HG03045 (cell line): ENCODE data around the gene DNMBP.
"Not testable (repeated sequence)": the region's sequence is repeated elsewhere in the genome, so short reads cannot be mapped to it uniquely, and the experiment has no call there.

ENCODE experiments used
- ATAC-seq: cut with Tn5 transposase; IDR thresholded peaks from one replicate; pipeline ENCODE4 v1.9.1; 2021; ENCODE audit warnings: mild to moderate bottlenecking, moderate library complexity; ENCODE audit not compliant: unreplicated experiment

DNMBP gene

GRCh38 chr10:99916776-99917175, 93.0 kb downstream of the DNMBP start:
- no peak for ATAC-seq

GRCh38 chr10:99915414-99915813, 94.3 kb downstream of the DNMBP start:
- no peak for ATAC-seq

- no peak for ATAC-seq
Observed at GRCh38 chr10:99914236-99914635, 95.5 kb downstream of the DNMBP start.

- no peak for ATAC-seq
Observed at GRCh38 chr10:99913831-99914235, 95.9 kb downstream of the DNMBP start.

- ATAC-seq, result no peak
Observed at GRCh38 chr10:99912041-99912440, 97.7 kb downstream of the DNMBP start.

- no peak for ATAC-seq
Observed at GRCh38 chr10:99908512-99908911, 101.2 kb downstream of the DNMBP start.

- ATAC-seq, result no peak
Observed at GRCh38 chr10:99906470-99906869, 103.3 kb downstream of the DNMBP start.

GRCh38 chr10:99905971-99906370, 103.8 kb downstream of the DNMBP start:
- no peak for ATAC-seq

GRCh38 chr10:99895867-99896266, 113.9 kb downstream of the DNMBP start:
- ATAC-seq, result no peak

- not testable (repeated sequence) for ATAC-seq
Observed at GRCh38 chr10:99895066-99895465, 114.7 kb downstream of the DNMBP start.

- ATAC-seq, result no peak
Observed at GRCh38 chr10:99894613-99895012, 115.1 kb downstream of the DNMBP start.

- no peak for ATAC-seq
Observed at GRCh38 chr10:99888622-99889021, 121.1 kb downstream of the DNMBP start.

- ATAC-seq, result no peak
Observed at GRCh38 chr10:99883523-99883922, 126.2 kb downstream of the DNMBP start.

GRCh38 chr10:99881371-99881770, 128.4 kb downstream of the DNMBP start:
- ATAC-seq, result no peak

- no peak for ATAC-seq
Observed at GRCh38 chr10:99880080-99880835, 129.5 kb downstream of the DNMBP start.

- no peak for ATAC-seq
Observed at GRCh38 chr10:99875473-99875872, 134.3 kb downstream of the DNMBP start.

GRCh38 chr10:99874341-99875085, 135.2 kb downstream of the DNMBP start:
- ATAC-seq, result no peak

- no peak for ATAC-seq
Observed at GRCh38 chr10:99873846-99874245, 135.9 kb downstream of the DNMBP start.

GRCh38 chr10:99872367-99873162, 137.2 kb downstream of the DNMBP start:
- no peak for ATAC-seq

- no peak for ATAC-seq
Observed at GRCh38 chr10:99870123-99870730, 139.5 kb downstream of the DNMBP start.

GRCh38 chr10:99869581-99870122, 140.1 kb downstream of the DNMBP start:
- ATAC-seq, result no peak
